ENCODE results near the gene GLP1R.

The GLP1R gene

DNA sequence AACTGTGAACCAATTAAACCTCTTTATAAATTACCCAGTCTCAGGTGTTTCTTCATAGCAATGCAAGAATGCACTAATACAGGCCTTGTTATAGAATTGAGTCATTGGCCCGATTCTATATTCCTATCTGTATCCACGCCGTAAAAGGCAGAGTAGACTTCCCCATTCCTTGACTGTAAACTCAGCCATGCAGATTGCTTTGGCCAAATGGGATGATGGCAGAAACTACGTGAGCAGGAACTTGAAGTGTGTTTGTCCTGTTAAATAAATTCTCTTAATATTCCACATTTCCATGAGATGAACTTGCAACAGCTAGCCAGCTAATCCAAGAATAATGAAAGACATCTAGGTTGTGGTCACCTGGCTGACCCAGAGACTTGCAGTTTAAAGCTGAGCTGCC is 70.3 kb downstream of the GLP1R start:
- no peaks in the 10 kb centered on the region for H3K36me3 ChIP-seq (ENCODE audit: insufficient read depth, low read length)
- no peaks in the 10 kb centered on the region for H4K20me1 ChIP-seq (ENCODE audit: insufficient read depth, low read length, poor library complexity, severe bottlenecking)
- H3K4me1 ChIP-seq (ENCODE audit: insufficient read depth, low read length, poor library complexity, severe bottlenecking): peaks cover 13% of the 10 kb centered on the region
- TF ChIP-seq, protein P1, sequence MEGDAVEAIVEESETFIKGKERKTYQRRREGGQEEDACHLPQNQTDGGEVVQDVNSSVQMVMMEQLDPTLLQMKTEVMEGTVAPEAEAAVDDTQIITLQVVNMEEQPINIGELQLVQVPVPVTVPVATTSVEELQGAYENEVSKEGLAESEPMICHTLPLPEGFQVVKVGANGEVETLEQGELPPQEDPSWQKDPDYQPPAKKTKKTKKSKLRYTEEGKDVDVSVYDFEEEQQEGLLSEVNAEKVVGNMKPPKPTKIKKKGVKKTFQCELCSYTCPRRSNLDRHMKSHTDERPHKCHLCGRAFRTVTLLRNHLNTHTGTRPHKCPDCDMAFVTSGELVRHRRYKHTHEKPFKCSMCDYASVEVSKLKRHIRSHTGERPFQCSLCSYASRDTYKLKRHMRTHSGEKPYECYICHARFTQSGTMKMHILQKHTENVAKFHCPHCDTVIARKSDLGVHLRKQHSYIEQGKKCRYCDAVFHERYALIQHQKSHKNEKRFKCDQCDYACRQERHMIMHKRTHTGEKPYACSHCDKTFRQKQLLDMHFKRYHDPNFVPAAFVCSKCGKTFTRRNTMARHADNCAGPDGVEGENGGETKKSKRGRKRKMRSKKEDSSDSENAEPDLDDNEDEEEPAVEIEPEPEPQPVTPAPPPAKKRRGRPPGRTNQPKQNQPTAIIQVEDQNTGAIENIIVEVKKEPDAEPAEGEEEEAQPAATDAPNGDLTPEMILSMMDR (conservative IDR thresholded peaks at IDR 0.05; ENCODE audit: low read length): no peak
- TF ChIP-seq EZH2phosphoT487 (IDR thresholded peaks at IDR 0.05; ENCODE audit: borderline replicate concordance): no peak
- H3K9ac ChIP-seq (ENCODE audit: low read depth, low read length, poor library complexity, severe bottlenecking): no peak overlapping the region
- H3K4me3 ChIP-seq (ENCODE audit: low read length, poor library complexity, severe bottlenecking): no peak overlapping the region
- H3K79me2 ChIP-seq (ENCODE audit: insufficient read depth, low read length): peaks cover 6% of the 10 kb centered on the region
- no peak overlapping the region for H3K4me2 ChIP-seq (ENCODE audit: low read depth, low read length, poor library complexity, severe bottlenecking)
- H3K9me3 ChIP-seq (ENCODE audit: insufficient read depth, low read depth, low read length): no peaks in the 10 kb centered on the region
- no peaks in the 10 kb centered on the region for H3F3A ChIP-seq (ENCODE audit: low read depth)
- no peaks in the 10 kb centered on the region for H3K27me3 ChIP-seq (ENCODE audit: insufficient read depth, low read length, poor library complexity, severe bottlenecking)
- no peaks in the 10 kb centered on the region for H3K9me2 ChIP-seq (replicated peaks; ENCODE audit: low read depth, low read length)
- H2AFZ ChIP-seq (ENCODE audit: low read length): no peak overlapping the region

DNA sequence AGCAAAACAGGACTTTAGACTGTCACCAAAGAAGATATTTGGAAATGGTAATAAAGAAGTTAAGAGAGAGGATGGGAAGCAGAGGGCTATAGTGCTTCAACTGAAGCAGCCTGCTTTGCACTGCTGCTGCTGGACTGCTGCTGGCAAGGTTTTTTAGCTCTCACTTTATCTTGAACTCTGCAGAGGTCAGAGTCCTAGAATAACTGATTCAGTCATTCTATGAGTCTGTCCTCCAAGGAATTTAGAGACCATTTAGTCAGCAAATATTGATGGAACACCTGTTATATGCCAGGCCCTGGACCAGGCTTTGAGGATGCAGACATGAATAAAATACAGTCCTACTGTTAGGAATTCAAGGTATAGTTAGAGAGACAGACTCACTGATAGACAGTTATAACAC is 75.5 kb downstream of the GLP1R start:
- Histone ChIP-seq H3K4me3 (ENCODE audit: low read length, poor library complexity, severe bottlenecking) (no peak overlapping the region), H3F3A (ENCODE audit: low read depth) (no peaks in the 10 kb centered on the region), H3K9me2 (replicated peaks; ENCODE audit: low read depth, low read length) (no peaks in the 10 kb centered on the region), H4K20me1 (ENCODE audit: insufficient read depth, low read length, poor library complexity, severe bottlenecking) (no peaks in the 10 kb centered on the region), H3K4me2 (ENCODE audit: low read depth, low read length, poor library complexity, severe bottlenecking) (no peak overlapping the region), H3K9me3 (ENCODE audit: insufficient read depth, low read depth, low read length) (no peaks in the 10 kb centered on the region), H3K4me1 (ENCODE audit: insufficient read depth, low read length, poor library complexity, severe bottlenecking) (no peaks in the 10 kb centered on the region), H3K27me3 (ENCODE audit: insufficient read depth, low read length, poor library complexity, severe bottlenecking) (no peaks in the 10 kb centered on the region), H3K79me2 (ENCODE audit: insufficient read depth, low read length) (no peaks in the 10 kb centered on the region), H3K9ac (ENCODE audit: low read depth, low read length, poor library complexity, severe bottlenecking) (no peak overlapping the region), H3K36me3 (ENCODE audit: insufficient read depth, low read length) (no peaks in the 10 kb centered on the region), H2AFZ (ENCODE audit: low read length) (no peak overlapping the region)
- TF ChIP-seq, protein P1 (conservative IDR thresholded peaks at IDR 0.05; ENCODE audit: low read length): no peak
- TF ChIP-seq EZH2phosphoT487 (IDR thresholded peaks at IDR 0.05; ENCODE audit: borderline replicate concordance): no peak

DNA sequence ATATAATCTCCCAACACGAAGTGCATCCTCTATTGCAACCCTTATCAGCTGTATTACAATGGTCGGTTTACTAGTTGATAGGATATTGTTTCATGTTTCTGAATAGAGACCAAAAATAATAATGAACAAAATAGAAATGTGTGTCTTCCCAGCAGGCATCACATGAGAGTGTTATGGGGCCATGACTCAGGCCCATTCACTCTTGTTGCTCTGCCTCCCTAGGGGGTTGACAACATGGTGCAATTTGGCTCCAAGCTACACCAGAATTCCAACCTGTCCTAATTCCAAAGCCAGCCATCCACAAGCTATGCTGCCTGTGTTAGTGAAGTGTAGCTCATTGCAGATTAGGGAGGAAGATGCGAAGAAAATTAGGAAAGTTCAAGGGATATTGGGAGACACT is 79.5 kb downstream of the GLP1R start:
- TF ChIP-seq EZH2phosphoT487 (IDR thresholded peaks at IDR 0.05; ENCODE audit: borderline replicate concordance): no peak
- TF ChIP-seq, protein P1 (conservative IDR thresholded peaks at IDR 0.05; ENCODE audit: low read length): no peak
- no peaks in the 10 kb centered on the region for H3K9me3 ChIP-seq (ENCODE audit: insufficient read depth, low read depth, low read length)

More for the DNA sequence above, 79.5 kb downstream of the GLP1R start:
- no peak overlapping the region for H3K4me2 ChIP-seq (ENCODE audit: low read depth, low read length, poor library complexity, severe bottlenecking)
- no peak overlapping the region for H3K4me3 ChIP-seq (ENCODE audit: low read length, poor library complexity, severe bottlenecking)
- no peaks in the 10 kb centered on the region for H4K20me1 ChIP-seq (ENCODE audit: insufficient read depth, low read length, poor library complexity, severe bottlenecking)
- H3K9ac ChIP-seq (ENCODE audit: low read depth, low read length, poor library complexity, severe bottlenecking): no peak overlapping the region
- H3K36me3 ChIP-seq (ENCODE audit: insufficient read depth, low read length): no peaks in the 10 kb centered on the region
- H2AFZ ChIP-seq (ENCODE audit: low read length): no peak overlapping the region
- H3K4me1 ChIP-seq (ENCODE audit: insufficient read depth, low read length, poor library complexity, severe bottlenecking): no peaks in the 10 kb centered on the region
- H3K27me3 ChIP-seq (ENCODE audit: insufficient read depth, low read length, poor library complexity, severe bottlenecking): no peaks in the 10 kb centered on the region
- no peaks in the 10 kb centered on the region for H3F3A ChIP-seq (ENCODE audit: low read depth)
- H3K79me2 ChIP-seq (ENCODE audit: insufficient read depth, low read length): no peaks in the 10 kb centered on the region
- H3K9me2 ChIP-seq (replicated peaks; ENCODE audit: low read depth, low read length): no peaks in the 10 kb centered on the region

All from Loucy (cell line).